Endothelial cell of umbilical vein (primary cell): Measurements from ENCODE around the gene PRKAG2. TPM values are rescaled to one million over a fixed set of nuclear protein-coding genes. Genes with fewer than 3 reads are reported as not detected.

Experiments
- BruUV-seq: library from RNA; stranded (reverse); fragments of 400-500 nt; replicated peaks from 2 replicates; lab custom pipeline; 2021; lab: Mats Ljungman, UMichigan
- CTCF ChIA-PET: fragments of 300-600, 350-600 bp; sonication (Branson Sonifier 250); formaldehyde crosslinking; loops from one replicate; lab custom pipeline; 2021; ENCODE audit warnings: antibody characterized with exemption, inconsistent platforms; lab: Charles Lee
- POLR2A ChIA-PET: fragments of 300-600, 350-600 bp; sonication (Branson Sonifier 250); formaldehyde crosslinking; loops from one replicate; lab custom pipeline; 2021; ENCODE audit warnings: antibody characterized with exemption, inconsistent platforms; lab: Charles Lee
- DNase-seq: peaks from one replicate; pipeline ENCODE4 v3.0.0-alpha.2; 2011; ENCODE audit warnings: low read depth, low spot score
- FAIRE-seq: peaks from 2 replicates; lab custom pipeline; 2011; peaks lifted over from hg19 to GRCh38; lab: Jason Lieb, UNC
- H2AFZ ChIP-seq: 2 replicates; pipeline ENCODE4 v1.6.0; 2012; ENCODE audit warnings: low read depth, low read length, control low read depth, inconsistent platforms
- H3K27ac ChIP-seq: 2 replicates; pipeline ENCODE4 v1.5.1; 2011; ENCODE audit warnings: low read depth, mild to moderate bottlenecking, control low read depth, low read length, moderate library complexity; ENCODE audit not compliant: insufficient read depth
- H3K27me3 ChIP-seq, 2 experiments: 2 replicates each; pipeline versions ENCODE4 v1.6.0 to v1.6.1; 2011; ENCODE audit warnings: low read length in 2 of 2, mixed read lengths in 1 of 2; ENCODE audit not compliant: control insufficient read depth in 2 of 2, insufficient read depth in 2 of 2
- H3K36me3 ChIP-seq, 2 experiments: 2 replicates in 1 of 2; 3 replicates in 1 of 2; pipeline ENCODE4 v1.5.1; 2011; ENCODE audit warnings: low read length in 2 of 2, mild to moderate bottlenecking in 1 of 2, moderate library complexity in 1 of 2; ENCODE audit not compliant: control insufficient read depth in 2 of 2, insufficient read depth in 2 of 2; ENCODE audit errors: extremely low read depth in 1 of 2
- H3K4me1 ChIP-seq: 3 replicates; pipeline ENCODE4 v1.5.1; 2011; ENCODE audit warnings: mild to moderate bottlenecking, low read length; ENCODE audit not compliant: control insufficient read depth, insufficient read depth; ENCODE audit errors: extremely low read depth
- H3K4me2 ChIP-seq: 2 replicates; pipeline ENCODE4 v1.6.1; 2011; ENCODE audit warnings: low read length, control low read depth, mixed read lengths; ENCODE audit not compliant: insufficient read depth
- H3K4me3 ChIP-seq, 3 experiments: fragments of 200-600 bp in 1 of 3; sonication (generic), shearing (Covaris generic) in 1 of 3; replicated peaks in 1 of 3; 2 replicates each; pipeline ENCODE4 v1.5.1; 2011 to 2016; ENCODE audit warnings: control low read depth in 3 of 3, low read length in 3 of 3, mild to moderate bottlenecking in 2 of 3, inconsistent platforms in 1 of 3, low read depth in 1 of 3, moderate library complexity in 1 of 3; ENCODE audit not compliant: insufficient read depth in 1 of 3
- H3K79me2 ChIP-seq: 2 replicates; pipeline ENCODE4 v1.6.0; 2012; ENCODE audit warnings: low read length, inconsistent platforms; ENCODE audit not compliant: control insufficient read depth, insufficient read depth
- H3K9ac ChIP-seq: replicated peaks from 2 replicates; pipeline ENCODE3; 2011; ENCODE audit warnings: low read length, control low read depth; ENCODE audit not compliant: insufficient read depth; ENCODE audit errors: extremely low read depth
- H3K9me1 ChIP-seq: replicated peaks from 3 replicates; pipeline ENCODE4 v1.6.0; 2011; ENCODE audit warnings: mild to moderate bottlenecking, low read length; ENCODE audit not compliant: control insufficient read depth, insufficient read depth; ENCODE audit errors: extremely low read depth
- H3K9me3 ChIP-seq: replicated peaks from 2 replicates; pipeline ENCODE4 v1.5.1; 2012; ENCODE audit warnings: low read length, inconsistent platforms; ENCODE audit not compliant: control insufficient read depth, insufficient read depth
- H4K20me1 ChIP-seq: replicated peaks from 2 replicates; pipeline ENCODE3; 2011; ENCODE audit warnings: mild to moderate bottlenecking, low read length; ENCODE audit not compliant: control insufficient read depth, insufficient read depth; ENCODE audit errors: extremely low read depth
- EZH2 ChIP-seq: IDR thresholded peaks from 2 replicates; pipeline ENCODE4 v1.6.1; 2012; ENCODE audit warnings: borderline replicate concordance, low read depth, mild to moderate bottlenecking, moderate library complexity, low read length, inconsistent platforms; ENCODE audit not compliant: severe bottlenecking
- FOS ChIP-seq: IDR thresholded peaks from 2 replicates; pipeline ENCODE4 v1.6.1; 2011; ENCODE audit warnings: mild to moderate bottlenecking, low read length, moderate library complexity, borderline replicate concordance; ENCODE audit not compliant: insufficient read depth
- GATA2 ChIP-seq: IDR thresholded peaks from 2 replicates; pipeline ENCODE4 v1.7.0; 2011; ENCODE audit warnings: low read depth, mild to moderate bottlenecking, moderate library complexity, mixed read lengths, low read length; ENCODE audit not compliant: insufficient read length, insufficient read depth
- JUN ChIP-seq: IDR thresholded peaks from 2 replicates; pipeline ENCODE4 v1.6.1; 2011; ENCODE audit warnings: borderline replicate concordance, low read depth; ENCODE audit not compliant: insufficient read length, insufficient read depth
- MAX ChIP-seq: IDR thresholded peaks from 2 replicates; pipeline ENCODE4 v1.6.1; 2011; ENCODE audit not compliant: insufficient read depth, insufficient read length
- MYC ChIP-seq: IDR thresholded peaks from one replicate; pipeline ENCODE4 v1.6.1; 2011; ENCODE audit warnings: mild to moderate bottlenecking, low read depth, low read length
- POLR2A ChIP-seq: IDR thresholded peaks from 2 replicates; pipeline ENCODE4 v1.6.1; 2012; ENCODE audit warnings: low read depth, mild to moderate bottlenecking, control low read depth, low read length
- POLR2AphosphoS5 ChIP-seq: IDR thresholded peaks from 2 replicates; pipeline ENCODE4 v1.6.1; 2012; ENCODE audit warnings: low read depth, mild to moderate bottlenecking, control low read depth, low read length, moderate library complexity; ENCODE audit not compliant: insufficient read depth
- dilution Hi-C: fragments of 300-500 bp; cut with MboI; formaldehyde crosslinking; loops from one replicate; pipeline ENCODE4 v1.15.0; 2019; ENCODE audit warnings: low sequenced_read_pairs; ENCODE audit not compliant: extremely low pct_ligation_motif_present
- intact Hi-C: fragments of 100-400 bp; cut with micrococcal nuclease; formaldehyde crosslinking; loops from one replicate; pipeline ENCODE4 v1.10.0; 2022
- polyA plus RNA-seq, 4 experiments: library from polyadenylated mRNA; depleted of rRNA in 3 of 4; stranded (reverse) in 3 of 4; unstranded in 1 of 4; fragments of >200 nt; gene quantifications; 2 replicates each; pipeline versions ENCODE4 v1.2.1 to v1.2.3, GENCODE V29; 2011 to 2012; ENCODE audit warnings: missing spikeins in 1 of 4
- total RNA-seq: library from RNA; stranded (reverse); gene quantifications from 2 replicates; pipeline ENCODE4 v1.2.3, GENCODE V29; 2021
- TF ChIP-seq, protein P1 (sequence below), 2 donors: IDR thresholded peaks; 1 replicate in 1 of 2; 2 replicates in 1 of 2; pipeline ENCODE4 v1.5.1; 2011; ENCODE audit warnings: low read length in 2 of 2, mild to moderate bottlenecking in 2 of 2, moderate library complexity in 2 of 2, control low read depth in 1 of 2, inconsistent platforms in 1 of 2, low read depth in 1 of 2; ENCODE audit not compliant: insufficient read depth in 1 of 2; ENCODE audit errors: extremely low read depth in 1 of 2

Gene PRKAG2
- total and polyA plus RNA-seq, 2 donors (not counting 3 experiments of a cell fraction or from before 2014, with no cell fraction given), result 19.3 to 51.5 TPM

GRCh38 chr7:151686826-151687225 is 190.1 kb downstream of the PRKAG2 start:
- TF ChIP-seq, protein P1, sequence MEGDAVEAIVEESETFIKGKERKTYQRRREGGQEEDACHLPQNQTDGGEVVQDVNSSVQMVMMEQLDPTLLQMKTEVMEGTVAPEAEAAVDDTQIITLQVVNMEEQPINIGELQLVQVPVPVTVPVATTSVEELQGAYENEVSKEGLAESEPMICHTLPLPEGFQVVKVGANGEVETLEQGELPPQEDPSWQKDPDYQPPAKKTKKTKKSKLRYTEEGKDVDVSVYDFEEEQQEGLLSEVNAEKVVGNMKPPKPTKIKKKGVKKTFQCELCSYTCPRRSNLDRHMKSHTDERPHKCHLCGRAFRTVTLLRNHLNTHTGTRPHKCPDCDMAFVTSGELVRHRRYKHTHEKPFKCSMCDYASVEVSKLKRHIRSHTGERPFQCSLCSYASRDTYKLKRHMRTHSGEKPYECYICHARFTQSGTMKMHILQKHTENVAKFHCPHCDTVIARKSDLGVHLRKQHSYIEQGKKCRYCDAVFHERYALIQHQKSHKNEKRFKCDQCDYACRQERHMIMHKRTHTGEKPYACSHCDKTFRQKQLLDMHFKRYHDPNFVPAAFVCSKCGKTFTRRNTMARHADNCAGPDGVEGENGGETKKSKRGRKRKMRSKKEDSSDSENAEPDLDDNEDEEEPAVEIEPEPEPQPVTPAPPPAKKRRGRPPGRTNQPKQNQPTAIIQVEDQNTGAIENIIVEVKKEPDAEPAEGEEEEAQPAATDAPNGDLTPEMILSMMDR (IDR thresholded peaks at IDR 0.05; ENCODE audit: extremely low read depth in 1 of 2, insufficient read depth in 1 of 2, low read depth in 1 of 2, low read length in 2 of 2), result no peak
- TF ChIP-seq JUN (no peak), EZH2 (no peak), GATA2 (no peak), POLR2A (no peak), MAX (no peak), FOS (no peak), POLR2AphosphoS5 (no peak), MYC (no peak)
- H3K9me3 ChIP-seq, result no peaks in the 10 kb centered on the region
- ChIA-PET POLR2A (no interaction called here), CTCF (interaction anchor here (1.3 to 2.1 kb wide), 3 partner anchors 55 to 239 kb away, joined by 3 to 9 read pairs (median 4); no protein-coding TSS in a partner anchor)
- H3K4me2 ChIP-seq, result no peak overlapping the region
- H3K27ac ChIP-seq, result peak overlapping the region; percentile 70
- peak overlapping the region; percentile 8 for H2AFZ ChIP-seq
- H3K9ac ChIP-seq, result peak overlapping the region; percentile 65
- no peaks in the 10 kb centered on the region for H3K36me3 ChIP-seq
- H4K20me1 ChIP-seq, result no peaks in the 10 kb centered on the region
- H3K4me1 ChIP-seq, result peaks cover 24% of the 10 kb centered on the region
- FAIRE-seq, result no peak
- H3K79me2 ChIP-seq, result no peaks in the 10 kb centered on the region
- no peak overlapping the region for H3K4me3 ChIP-seq
- BruUV-seq, result no TSS peak
- DNase-seq, result no peak
- no peaks in the 10 kb centered on the region for H3K27me3 ChIP-seq
- intact Hi-C loops, result loop anchor here (1.0 to 5.0 kb wide), 6 partner anchors 40 to 225 kb away; no protein-coding TSS in a partner anchor
- no peaks in the 10 kb centered on the region for H3K9me1 ChIP-seq
- dilution Hi-C loops, result no loop called here
